Measurements from ENCODE around the gene HSPA12B.

GRCh38 chr20:3729378-3729777, 3.1 kb upstream of the HSPA12B start:
- TF ChIP-seq CTCF (IDR thresholded peaks at IDR 0.05) (no peak), POLR2A (IDR thresholded peaks at IDR 0.05) (no peak), POLR2AphosphoS5 (IDR thresholded peaks at IDR 0.05) (no peak), EP300 (IDR thresholded peaks at IDR 0.05; ENCODE audit: low read depth) (no peak)
